NCI-H1694 (cell line): Measurements from ENCODE around the gene CRACR2B.
A peak's percentile ranks its signal among the peaks of the same experiment; 100 is the strongest.

Experiments used
- DNase-seq: peaks from one replicate; lab custom pipeline; 2025; lab: John Stamatoyannopoulos, UW

The CRACR2B gene

GRCh38 chr11:794766-795633, 32.7 kb upstream of the CRACR2B start:
- DNase-seq = no peak

- DNase-seq = no peak
Measured at GRCh38 chr11:795634-796564, 31.8 kb upstream of the CRACR2B start.

GRCh38 chr11:796565-797295, 31.0 kb upstream of the CRACR2B start:
- DNase-seq = no peak

- peak; percentile 90 for DNase-seq
Measured at GRCh38 chr11:797296-798092, 30.2 kb upstream of the CRACR2B start.

GRCh38 chr11:798093-798713, 29.5 kb upstream of the CRACR2B start, which contains the start of gene SLC25A22:
TSS of gene SLC25A22 (minus strand) at chr11:798281. CDS start at chr11:795006, 3,275 bp downstream.
- DNase-seq = peak; percentile 32

GRCh38 chr11:799641-800316, 27.9 kb upstream of the CRACR2B start:
- no peak for DNase-seq

- no peak for DNase-seq
Measured at GRCh38 chr11:800473-800872, 27.2 kb upstream of the CRACR2B start.

GRCh38 chr11:801097-801780, 26.5 kb upstream of the CRACR2B start:
- no peak for DNase-seq

GRCh38 chr11:802018-802617, 25.6 kb upstream of the CRACR2B start:
- DNase-seq = no peak

- no peak for DNase-seq
Measured at GRCh38 chr11:802693-803466, 24.8 kb upstream of the CRACR2B start.

- no peak for DNase-seq
Measured at GRCh38 chr11:803467-803742, 24.3 kb upstream of the CRACR2B start.

GRCh38 chr11:803770-804598, 23.7 kb upstream of the CRACR2B start:
- peak; percentile 25 for DNase-seq

GRCh38 chr11:804599-804964, 23.1 kb upstream of the CRACR2B start:
- DNase-seq = no peak

GRCh38 chr11:808427-809286, 19.1 kb upstream of the CRACR2B start:
- DNase-seq = no peak

GRCh38 chr11:809287-810039, 18.3 kb upstream of the CRACR2B start, which contains the start of gene RPLP2:
TSS of gene RPLP2 (plus strand) at chr11:809967. CDS start at chr11:810235, 268 bp downstream.
- DNase-seq = peak; percentile 86

GRCh38 chr11:810040-810567, 17.6 kb upstream of the CRACR2B start:
- no peak for DNase-seq
